Stomach (tissue), 9 donors: ENCODE measurements around the gene ALKAL2. TPM values are rescaled to one million over a fixed set of nuclear protein-coding genes. Genes with fewer than 3 reads are reported as not detected.

Experiments used
- DNase-seq, 2 donors: peaks; one replicate each; pipeline versions ENCODE4 v3.0.0 to v3.0.0-alpha.2; 2013 to 2019
- H3K27ac ChIP-seq, 5 donors: fragments of 200-600 bp in 4 of 5; sonication (generic) in 4 of 5; one replicate each; pipeline ENCODE4 v1.5.1; 2013 to 2019; ENCODE audit warnings: mild to moderate bottlenecking in 1 of 5, moderate library complexity in 1 of 5
- H3K27me3 ChIP-seq, 3 donors: fragments of 200-600 bp; sonication (generic); one replicate each; pipeline ENCODE4 v1.5.1; 2017 to 2019; ENCODE audit warnings: mixed run types in 1 of 3
- H3K36me3 ChIP-seq, 4 donors: fragments of 200-600 bp; sonication (generic); 1 replicate in 3 of 4; 2 replicates in 1 of 4; pipeline ENCODE4 v1.5.1; 2016 to 2019
- H3K4me1 ChIP-seq, 4 donors: fragments of 200-600 bp; sonication (generic); one replicate each; pipeline ENCODE4 v1.5.1; 2016 to 2019
- H3K4me3 ChIP-seq, 4 donors: fragments of 200-600 bp; sonication (generic) in 3 of 4; one replicate each; pipeline ENCODE4 v1.5.1; 2016 to 2019; ENCODE audit warnings: mild to moderate bottlenecking in 1 of 4
- H3K9me3 ChIP-seq, 4 donors: fragments of 200-600 bp; sonication (generic); one replicate each; pipeline ENCODE4 v1.5.1; 2016 to 2019
- CTCF ChIP-seq, 7 experiments: fragments of 450-650 bp in 4 of 7; fragments of 200-600 bp in 3 of 7; sonication (generic) in 3 of 7; IDR thresholded peaks; one replicate each; pipeline ENCODE4 v1.5.1; 2016 to 2019; ENCODE audit warnings: antibody characterized with exemption in 7 of 7, control low read depth in 2 of 7, mild to moderate bottlenecking in 1 of 7
- EP300 ChIP-seq: sonication (generic); formaldehyde crosslinking; IDR thresholded peaks from one replicate; pipeline ENCODE4 v1.6.1; 2017; ENCODE audit warnings: antibody characterized with exemption
- POLR2A ChIP-seq, 4 donors: fragments of 450-650 bp; IDR thresholded peaks; one replicate each; pipeline ENCODE4 v1.6.1; 2016; ENCODE audit warnings: antibody characterized with exemption in 4 of 4, control low read depth in 2 of 4, mild to moderate bottlenecking in 1 of 4, moderate library complexity in 1 of 4
- POLR2AphosphoS5 ChIP-seq, 3 donors: sonication (generic); formaldehyde crosslinking; IDR thresholded peaks; one replicate each; pipeline ENCODE4 v1.6.1; 2016; ENCODE audit warnings: antibody characterized with exemption in 3 of 3
- whole genome bisulfite sequencing, 5 donors: extraction: QIAGEN DNeasy Blood & Tissue Kit in 3 of 5; methylation state at CpG; one replicate each; pipeline versions ENCODE4 v1.1.5 to v1.1.7; 2013 to 2018; 5-methylcytosine and 5-hydroxymethylcytosine counted together
- intact Hi-C: fragments of 100-400 bp; cut with DNase I; formaldehyde crosslinking; loops from one replicate; pipeline ENCODE4 v1.15.1; 2023; ENCODE audit warnings: low total_unique reads
- polyA plus RNA-seq, 3 donors: library from polyadenylated mRNA; stranded (reverse); fragments of 200-250 nt; gene quantifications; one replicate each; pipeline ENCODE4 v1.2.3, GENCODE V29; 2013
- total RNA-seq, 5 donors: library from RNA; depleted of rRNA; stranded (reverse); fragments of >200 nt; gene quantifications; one replicate each; pipeline versions ENCODE4 v1.1.0 to v1.2.3, GENCODE V29; 2014 to 2016
- donor health status: healthy with polysubstance abuse.
- donor health status: Bipolar disorder and iron deficiency.
- donor health status: healthy.

The ALKAL2 gene
- total and polyA plus RNA-seq, 8 donors, result 0.45 to 29.8 (median 10.5) TPM

GRCh38 chr2:257429-257828 is 30.5 kb downstream of the ALKAL2 start:
- H3K4me1 ChIP-seq, result peaks cover 15 to 23% (median 19%) of the 10 kb centered on the region in 4 donors
- 80 to 92% (median 87%) methylated on average over 3 of the region's 3 CpGs for WGBS, 5 donors
- no peak overlapping the region for H3K27ac ChIP-seq
- H3K36me3 ChIP-seq, result peaks cover 0 to 9% (median 4%) of the 10 kb centered on the region in 4 donors
- TF ChIP-seq EP300 (no peak), POLR2A (IDR thresholded peaks at IDR 0.05) (no peak), CTCF (IDR thresholded peaks at IDR 0.05) (no peak), POLR2AphosphoS5 (IDR thresholded peaks at IDR 0.05) (no peak)
- no peak overlapping the region for H3K4me3 ChIP-seq
- intact Hi-C loops, result no loop called here
- H3K27me3 ChIP-seq, result no peaks in the 10 kb centered on the region
- peaks cover 0 to 6% (median 0%) of the 10 kb centered on the region in 4 donors for H3K9me3 ChIP-seq
- no peak for DNase-seq

GRCh38 chr2:256094-256493 is 31.8 kb downstream of the ALKAL2 start:
- WGBS, 5 donors, result 52 to 72% (median 57%) methylated on average over 3 of the region's 3 CpGs
- H3K9me3 ChIP-seq, result peaks cover 0 to 6% (median 0%) of the 10 kb centered on the region in 4 donors
- H3K4me1 ChIP-seq, result peaks cover 12 to 13% (median 13%) of the 10 kb centered on the region in 4 donors
- intact Hi-C loops, result no loop called here
- DNase-seq, result no peak
- no peak overlapping the region for H3K4me3 ChIP-seq
- no peaks in the 10 kb centered on the region for H3K27me3 ChIP-seq
- H3K27ac ChIP-seq, result no peak overlapping the region
- H3K36me3 ChIP-seq, result peaks cover 0 to 23% (median 17%) of the 10 kb centered on the region in 4 donors
- TF ChIP-seq POLR2AphosphoS5 (IDR thresholded peaks at IDR 0.05) (no peak), CTCF (IDR thresholded peaks at IDR 0.05) (no peak), EP300 (no peak), POLR2A (IDR thresholded peaks at IDR 0.05) (no peak)

GRCh38 chr2:255195-255594 is 32.7 kb downstream of the ALKAL2 start:
- H3K27ac ChIP-seq, result no peak overlapping the region
- H3K4me1 ChIP-seq, result peaks cover 3 to 4% (median 4%) of the 10 kb centered on the region in 4 donors
- TF ChIP-seq EP300 (no peak), CTCF (IDR thresholded peaks at IDR 0.05) (no peak), POLR2AphosphoS5 (IDR thresholded peaks at IDR 0.05) (no peak), POLR2A (IDR thresholded peaks at IDR 0.05) (no peak)
- peaks cover 0 to 25% (median 22%) of the 10 kb centered on the region in 4 donors for H3K36me3 ChIP-seq
- no peaks in the 10 kb centered on the region for H3K27me3 ChIP-seq
- intact Hi-C loops, result no loop called here
- peaks cover 0 to 6% (median 0%) of the 10 kb centered on the region in 4 donors for H3K9me3 ChIP-seq
- H3K4me3 ChIP-seq, result no peak overlapping the region
- DNase-seq, result no peak
- WGBS, 5 donors, result 94 to 98% (median 95%) methylated on average over 2 of the region's 2 CpGs

- Histone ChIP-seq H3K27ac (no peak overlapping the region), H3K4me3 (no peak overlapping the region), H3K27me3 (no peaks in the 10 kb centered on the region), H3K4me1 (no peaks in the 10 kb centered on the region), H3K36me3 (peaks cover 0 to 33% (median 28%) of the 10 kb centered on the region in 4 donors), H3K9me3 (peaks cover 0 to 6% (median 0%) of the 10 kb centered on the region in 4 donors)
- intact Hi-C loops, result no loop called here
- no peak for DNase-seq
- TF ChIP-seq EP300 (no peak), CTCF (IDR thresholded peaks at IDR 0.05) (no peak)
- WGBS, 5 donors, result 74 to 91% (median 85%) methylated on average over 7 of the region's 7 CpGs
These were observed 33.6 kb downstream of the ALKAL2 start for GRCh38 chr2:254241-254640.
